Hepatocyte (in vitro differentiated cells): Measurements from ENCODE around the gene TOE1.

Source experiments
- CTCF ChIP-seq: fragments of 200-600 bp; sonication (generic); IDR thresholded peaks from 2 replicates; pipeline ENCODE4 v1.5.1; 2016; ENCODE audit warnings: antibody characterized with exemption, mild to moderate bottlenecking; ENCODE audit not compliant: poor library complexity
- EZH2 ChIP-seq: fragments of 200-600 bp; sonication (generic); IDR thresholded peaks from 2 replicates; pipeline ENCODE4 v1.6.1; 2016; ENCODE audit warnings: antibody characterized with exemption, mild to moderate bottlenecking, borderline replicate concordance
- EZH2phosphoT487 ChIP-seq: fragments of 200-600 bp; sonication (generic); IDR thresholded peaks from one replicate; pipeline ENCODE4 v1.6.1; 2018; ENCODE audit warnings: antibody characterized with exemption, mild to moderate bottlenecking, low read depth, moderate library complexity; ENCODE audit not compliant: unreplicated experiment, severe bottlenecking

- TF ChIP-seq CTCF, result no peak
- no peak for TF ChIP-seq EZH2
- no peak for TF ChIP-seq EZH2phosphoT487
Observed at GRCh38 chr1:45327644-45328515, 12.1 kb upstream of the TOE1 start.
